GM18502 (cell line): ENCODE results near the gene CBARP.

Source experiments
- ATAC-seq: cut with Tn5 transposase; IDR thresholded peaks from one replicate; pipeline ENCODE4 v1.9.1; 2021; ENCODE audit warnings: mild to moderate bottlenecking; ENCODE audit not compliant: unreplicated experiment, poor library complexity

CBARP gene

GRCh38 chr19:1182068-1182467, 55.7 kb downstream of the CBARP start:
- no peak for ATAC-seq

DNA sequence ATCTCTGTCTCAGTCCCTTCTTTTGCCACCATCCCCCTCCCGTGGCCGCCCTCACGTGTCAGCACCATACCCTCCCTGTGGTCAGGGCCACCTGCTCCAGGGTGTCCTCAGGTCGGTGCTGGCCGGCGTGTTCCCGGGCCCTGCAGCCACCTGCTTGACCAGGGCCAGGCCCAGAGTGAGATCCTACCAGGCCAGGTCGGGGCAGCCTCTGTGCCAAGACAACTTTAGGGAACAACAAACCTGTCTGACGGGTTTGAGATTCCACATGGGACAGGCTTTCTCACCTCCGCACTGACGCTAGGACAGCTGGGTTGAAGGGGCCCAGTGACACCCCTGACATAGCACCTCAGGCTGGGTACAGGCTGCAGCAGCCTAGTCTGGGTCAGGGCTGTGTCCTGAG, 56.2 kb downstream of the CBARP start:
- no peak for ATAC-seq
